Vagina (tissue), 2 donors: ENCODE measurements around the gene MED12L. TPM values are rescaled to one million over a fixed set of nuclear protein-coding genes. Genes with fewer than 3 reads are reported as not detected.

Experiments
- DNase-seq, 2 donors: peaks; one replicate each; pipeline ENCODE4 v3.0.0-alpha.2; 2017; ENCODE audit errors: extremely low spot score in 2 of 2
- H3K27ac ChIP-seq: fragments of 200-600 bp; sonication (generic); one replicate; pipeline ENCODE4 v1.5.1; 2019
- H3K27me3 ChIP-seq: fragments of 200-600 bp; sonication (generic); one replicate; pipeline ENCODE4 v1.5.1; 2019
- H3K36me3 ChIP-seq, 2 donors: fragments of 200-600 bp; sonication (generic); one replicate each; pipeline ENCODE4 v1.5.1; 2017 to 2019
- H3K4me1 ChIP-seq: fragments of 200-600 bp; sonication (generic); one replicate; pipeline ENCODE4 v1.5.1; 2019
- H3K4me3 ChIP-seq, 2 donors: fragments of 200-600 bp; sonication (generic); 1 replicate in 1 of 2; 2 replicates in 1 of 2; pipeline ENCODE4 v1.5.1; 2016 to 2019
- H3K9me3 ChIP-seq: fragments of 200-600 bp; sonication (generic); one replicate; pipeline ENCODE4 v1.5.1; 2019
- POLR2A ChIP-seq, 2 donors: fragments of 450-650 bp; IDR thresholded peaks; one replicate each; pipeline ENCODE4 v1.6.1; 2017; ENCODE audit warnings: antibody characterized with exemption in 2 of 2, mild to moderate bottlenecking in 2 of 2, moderate library complexity in 2 of 2
- POLR2AphosphoS5 ChIP-seq, 2 donors: sonication (generic); formaldehyde crosslinking; IDR thresholded peaks; one replicate each; pipeline ENCODE4 v1.9.0; 2017; ENCODE audit warnings: antibody characterized with exemption in 2 of 2, mild to moderate bottlenecking in 2 of 2, low read depth in 1 of 2; ENCODE audit not compliant: insufficient read depth in 1 of 2
- intact Hi-C: fragments of 100-400 bp; cut with DNase I; formaldehyde crosslinking; loops from one replicate; pipeline ENCODE4 v1.15.1; 2023
- total RNA-seq: library from RNA; depleted of rRNA; stranded (reverse); fragments of >200 nt; gene quantifications from one replicate; pipeline ENCODE4 v1.2.3, GENCODE V29; 2016
- TF ChIP-seq, protein P1 (sequence below), 3 experiments: fragments of 450-650 bp in 2 of 3; fragments of 200-600 bp in 1 of 3; sonication (generic) in 1 of 3; IDR thresholded peaks; one replicate each; pipeline ENCODE4 v1.5.1; 2017 to 2019; ENCODE audit warnings: antibody characterized with exemption in 3 of 3, mild to moderate bottlenecking in 2 of 3, moderate library complexity in 2 of 3

MED12L gene
- total RNA-seq, 1 donor from 2014 or later, result 1.7 TPM

DNA sequence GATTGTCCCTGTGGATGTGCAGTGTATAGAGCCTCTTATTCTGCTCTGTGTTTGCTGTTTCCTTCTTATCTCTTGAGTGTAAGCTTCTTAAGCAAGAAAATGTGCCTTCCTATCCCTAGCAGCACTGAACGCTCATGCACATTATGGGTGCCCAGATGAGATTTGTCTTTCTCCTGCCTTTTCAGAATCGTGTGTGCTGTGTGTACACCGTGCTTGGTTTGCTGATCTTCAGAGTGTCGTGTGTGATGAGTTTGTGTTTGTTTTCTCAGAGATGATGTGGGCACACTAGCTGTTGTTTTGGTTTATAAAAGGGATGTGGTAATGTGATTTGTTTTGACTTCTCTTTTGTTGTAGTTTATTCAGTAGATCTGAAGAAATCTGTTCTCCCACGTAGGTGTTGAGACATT, 97.8 kb downstream of the MED12L start:
- no peaks in the 10 kb centered on the region for H3K9me3 ChIP-seq
- TF ChIP-seq, protein P1, sequence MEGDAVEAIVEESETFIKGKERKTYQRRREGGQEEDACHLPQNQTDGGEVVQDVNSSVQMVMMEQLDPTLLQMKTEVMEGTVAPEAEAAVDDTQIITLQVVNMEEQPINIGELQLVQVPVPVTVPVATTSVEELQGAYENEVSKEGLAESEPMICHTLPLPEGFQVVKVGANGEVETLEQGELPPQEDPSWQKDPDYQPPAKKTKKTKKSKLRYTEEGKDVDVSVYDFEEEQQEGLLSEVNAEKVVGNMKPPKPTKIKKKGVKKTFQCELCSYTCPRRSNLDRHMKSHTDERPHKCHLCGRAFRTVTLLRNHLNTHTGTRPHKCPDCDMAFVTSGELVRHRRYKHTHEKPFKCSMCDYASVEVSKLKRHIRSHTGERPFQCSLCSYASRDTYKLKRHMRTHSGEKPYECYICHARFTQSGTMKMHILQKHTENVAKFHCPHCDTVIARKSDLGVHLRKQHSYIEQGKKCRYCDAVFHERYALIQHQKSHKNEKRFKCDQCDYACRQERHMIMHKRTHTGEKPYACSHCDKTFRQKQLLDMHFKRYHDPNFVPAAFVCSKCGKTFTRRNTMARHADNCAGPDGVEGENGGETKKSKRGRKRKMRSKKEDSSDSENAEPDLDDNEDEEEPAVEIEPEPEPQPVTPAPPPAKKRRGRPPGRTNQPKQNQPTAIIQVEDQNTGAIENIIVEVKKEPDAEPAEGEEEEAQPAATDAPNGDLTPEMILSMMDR (IDR thresholded peaks at IDR 0.05), result no peak
- TF ChIP-seq POLR2AphosphoS5 (IDR thresholded peaks at IDR 0.05; ENCODE audit: insufficient read depth in 1 of 2, low read depth in 1 of 2) (no peak), POLR2A (IDR thresholded peaks at IDR 0.05) (no peak)
- no peaks in the 10 kb centered on the region for H3K4me1 ChIP-seq
- intact Hi-C loops, result no loop called here
- no peak overlapping the region for H3K4me3 ChIP-seq
- H3K27ac ChIP-seq, result no peak overlapping the region
- no peaks in the 10 kb centered on the region for H3K36me3 ChIP-seq
- DNase-seq, result no peak
- H3K27me3 ChIP-seq, result no peaks in the 10 kb centered on the region

DNA sequence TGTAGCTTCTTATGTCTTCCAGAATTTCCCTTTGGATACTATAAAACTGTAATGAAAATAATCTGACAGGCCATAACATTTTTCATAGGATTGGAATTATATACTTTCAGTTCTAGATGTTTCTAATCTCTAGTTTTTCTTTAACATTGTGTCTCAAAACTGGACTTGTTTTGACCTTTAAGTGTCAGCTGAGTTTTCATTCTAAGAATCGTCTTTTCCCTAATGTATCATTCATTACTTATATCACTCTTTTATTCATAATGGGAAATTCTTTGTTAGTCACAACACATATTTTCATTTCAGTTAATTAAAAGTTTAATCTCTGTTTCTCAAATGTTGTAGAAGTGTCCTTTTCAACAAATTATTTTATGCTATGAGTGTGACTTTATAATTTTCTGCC, 105.6 kb downstream of the MED12L start:
- Histone ChIP-seq H3K4me3 (no peak overlapping the region), H3K4me1 (no peaks in the 10 kb centered on the region), H3K9me3 (no peaks in the 10 kb centered on the region), H3K27me3 (no peaks in the 10 kb centered on the region), H3K27ac (no peak overlapping the region), H3K36me3 (no peaks in the 10 kb centered on the region)
- no peak for DNase-seq
- no peak for TF ChIP-seq POLR2AphosphoS5 (IDR thresholded peaks at IDR 0.05; ENCODE audit: insufficient read depth in 1 of 2, low read depth in 1 of 2)
- no peak for TF ChIP-seq POLR2A (IDR thresholded peaks at IDR 0.05)
- TF ChIP-seq, protein P1 (IDR thresholded peaks at IDR 0.05), result no peak
- intact Hi-C loops, result no loop called here

DNA sequence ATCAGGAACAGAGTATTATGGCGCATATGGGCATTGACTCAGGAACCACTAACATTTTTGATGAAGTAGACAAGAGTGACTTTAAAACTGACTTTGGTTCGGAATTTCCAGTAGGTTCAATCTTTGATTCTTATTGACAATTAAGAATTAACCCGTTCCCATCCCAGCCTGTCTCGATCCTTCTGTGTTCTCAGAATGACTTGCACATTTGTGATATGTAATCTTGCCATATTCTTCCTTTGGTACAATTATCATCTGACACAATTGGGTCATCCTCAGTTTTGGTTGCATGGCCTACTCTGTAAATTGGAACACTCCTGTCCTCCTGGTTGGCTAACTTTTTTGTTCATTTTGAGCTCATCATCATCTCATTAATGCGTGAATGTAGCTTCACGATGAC, 107.1 kb downstream of the MED12L start:
- intact Hi-C loops, result no loop called here
- H3K4me1 ChIP-seq, result no peaks in the 10 kb centered on the region

DNA sequence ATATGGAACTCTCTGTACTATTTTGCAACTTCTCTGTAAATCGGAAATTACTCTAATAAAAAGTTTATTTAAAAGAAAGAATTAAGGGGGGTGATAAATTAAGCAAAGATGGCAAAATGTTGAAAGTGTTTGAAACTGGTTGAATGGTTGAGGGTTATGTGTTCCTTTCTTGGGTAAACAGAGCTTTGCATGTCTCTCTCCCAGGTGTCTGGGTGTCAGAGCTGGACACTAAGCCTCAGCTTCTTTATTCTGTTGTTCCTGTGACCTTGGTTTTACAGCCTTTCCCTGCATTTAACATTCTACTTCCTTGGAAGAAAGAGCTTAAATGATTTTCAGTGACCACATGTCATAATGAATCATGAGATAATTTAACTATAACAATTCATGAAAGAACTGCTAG, 110.4 kb downstream of the MED12L start:
- Histone ChIP-seq H3K36me3 (no peaks in the 10 kb centered on the region), H3K4me3 (no peak overlapping the region), H3K27ac (no peak overlapping the region), H3K27me3 (no peaks in the 10 kb centered on the region), H3K4me1 (no peaks in the 10 kb centered on the region), H3K9me3 (no peaks in the 10 kb centered on the region)
- no peak for DNase-seq
- intact Hi-C loops, result no loop called here
- TF ChIP-seq POLR2AphosphoS5 (IDR thresholded peaks at IDR 0.05; ENCODE audit: insufficient read depth in 1 of 2, low read depth in 1 of 2) (no peak), POLR2A (IDR thresholded peaks at IDR 0.05) (no peak)
- TF ChIP-seq, protein P1 (IDR thresholded peaks at IDR 0.05), result no peak

More for the DNA sequence above, 107.1 kb downstream of the MED12L start:
- DNase-seq, result no peak
- H3K27ac ChIP-seq, result no peak overlapping the region
- no peaks in the 10 kb centered on the region for H3K36me3 ChIP-seq
- no peaks in the 10 kb centered on the region for H3K9me3 ChIP-seq
- H3K4me3 ChIP-seq, result no peak overlapping the region
- H3K27me3 ChIP-seq, result no peaks in the 10 kb centered on the region
- TF ChIP-seq, protein P1 (IDR thresholded peaks at IDR 0.05), result no peak
- TF ChIP-seq POLR2AphosphoS5 (IDR thresholded peaks at IDR 0.05; ENCODE audit: insufficient read depth in 1 of 2, low read depth in 1 of 2), result no peak
- TF ChIP-seq POLR2A (IDR thresholded peaks at IDR 0.05), result no peak

DNA sequence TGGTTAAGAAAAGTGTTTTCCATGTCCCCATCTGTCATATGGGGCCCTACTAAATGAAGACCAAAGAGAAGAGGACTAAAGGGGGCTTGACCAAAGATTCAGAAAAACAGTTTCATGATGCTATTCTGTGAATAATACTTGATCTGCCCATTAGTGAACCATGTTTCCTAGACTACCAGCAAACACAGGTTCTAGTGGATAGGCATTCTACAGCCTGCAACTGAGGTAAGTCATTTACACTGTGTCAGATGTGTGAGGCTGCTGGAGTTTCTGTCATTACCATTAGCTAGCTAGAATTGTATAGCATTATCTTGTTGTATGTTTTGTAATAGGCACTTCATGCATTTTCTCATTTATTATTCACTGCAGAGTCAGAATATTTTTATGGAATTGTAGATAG, 111.0 kb downstream of the MED12L start:
- H3K27ac ChIP-seq, result no peak overlapping the region
- H3K9me3 ChIP-seq, result no peaks in the 10 kb centered on the region
- no peaks in the 10 kb centered on the region for H3K36me3 ChIP-seq
- H3K4me1 ChIP-seq, result no peaks in the 10 kb centered on the region
- H3K27me3 ChIP-seq, result no peaks in the 10 kb centered on the region
- TF ChIP-seq, protein P1 (IDR thresholded peaks at IDR 0.05), result no peak
- TF ChIP-seq POLR2A (IDR thresholded peaks at IDR 0.05) (no peak), POLR2AphosphoS5 (IDR thresholded peaks at IDR 0.05; ENCODE audit: insufficient read depth in 1 of 2, low read depth in 1 of 2) (no peak)
- no peak for DNase-seq
- H3K4me3 ChIP-seq, result no peak overlapping the region
- intact Hi-C loops, result no loop called here
